PFSK-1 (cell line): ENCODE results near the gene CLEC16A.

Experiments used
- FOXP2 ChIP-seq: optimal IDR thresholded peaks from 2 replicates; pipeline ENCODE3; 2011; ENCODE audit warnings: borderline replicate concordance, control low read depth, inconsistent platforms; ENCODE audit not compliant: insufficient read depth; ENCODE audit errors: extremely low read length, extremely low read depth
- POLR2AphosphoS5 ChIP-seq: IDR thresholded peaks from 2 replicates; pipeline ENCODE4 v1.6.1; 2012; ENCODE audit warnings: low read depth, mild to moderate bottlenecking, control low read depth, low read length, moderate library complexity
- SIN3A ChIP-seq: IDR thresholded peaks from 2 replicates; pipeline ENCODE4 v1.6.1; 2012; ENCODE audit warnings: mild to moderate bottlenecking, low read length, moderate library complexity, borderline replicate concordance; ENCODE audit not compliant: insufficient read depth
- TAF1 ChIP-seq: IDR thresholded peaks from 2 replicates; pipeline ENCODE4 v1.6.1; 2012; ENCODE audit warnings: low read length, control low read depth, borderline replicate concordance; ENCODE audit not compliant: insufficient read depth
- TF ChIP-seq, protein P1 (sequence below), 2 experiments: IDR thresholded peaks; 2 replicates each; pipeline versions ENCODE4 v1.6.1 to v1.8.0; 2011 to 2012; ENCODE audit warnings: low read depth in 2 of 2, low read length in 2 of 2, control low read depth in 1 of 2, inconsistent platforms in 1 of 2, mild to moderate bottlenecking in 1 of 2, moderate library complexity in 1 of 2; ENCODE audit not compliant: insufficient read depth in 1 of 2

Gene CLEC16A

DNA sequence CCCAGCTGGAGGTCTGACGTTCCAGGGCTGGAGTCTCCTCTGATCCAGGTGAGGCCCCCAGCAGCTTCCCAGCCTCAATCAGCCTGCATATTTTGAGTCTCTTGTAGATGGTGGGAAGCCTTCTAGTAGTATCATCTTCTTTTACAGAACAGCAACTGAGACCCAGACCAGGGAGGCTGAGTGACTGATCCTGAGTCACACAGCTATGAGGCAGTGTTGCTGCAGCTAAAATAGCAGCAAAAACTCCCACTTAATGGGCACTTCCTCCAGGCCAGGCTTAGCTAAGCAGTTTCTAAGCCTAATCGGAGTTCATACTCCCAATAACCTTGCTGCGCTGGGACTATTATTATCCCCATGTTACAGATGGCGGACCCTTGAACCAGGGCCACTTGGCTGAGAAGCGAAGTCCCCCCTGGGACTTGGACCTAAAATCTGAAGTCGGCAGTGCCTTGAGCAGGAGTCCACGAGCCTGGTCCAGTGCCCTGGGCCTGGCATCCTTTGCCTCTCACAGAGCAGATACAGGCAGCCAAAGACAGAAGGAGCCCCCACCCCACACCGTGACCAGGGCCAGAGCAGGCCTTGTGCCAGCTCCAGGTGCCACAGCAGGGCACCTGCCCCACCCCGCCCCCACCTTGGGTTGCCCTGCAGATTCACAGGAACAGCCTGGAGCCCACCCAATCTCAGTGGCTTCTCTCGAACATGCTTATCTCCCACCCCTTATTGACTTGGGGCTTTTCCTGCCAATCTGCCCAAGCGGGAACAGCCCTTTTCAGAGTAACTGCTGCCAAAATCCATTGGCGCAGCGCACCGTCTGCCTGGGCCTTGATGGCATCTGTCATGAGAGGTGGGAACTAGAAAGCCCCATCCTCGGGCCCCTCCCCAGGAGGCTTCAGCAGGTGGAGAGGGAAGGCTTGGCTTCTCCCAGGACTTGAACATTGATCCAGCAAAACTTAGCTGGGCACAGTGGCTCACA lies 246.5 kb downstream of the CLEC16A start:
- TF ChIP-seq, protein P1, sequence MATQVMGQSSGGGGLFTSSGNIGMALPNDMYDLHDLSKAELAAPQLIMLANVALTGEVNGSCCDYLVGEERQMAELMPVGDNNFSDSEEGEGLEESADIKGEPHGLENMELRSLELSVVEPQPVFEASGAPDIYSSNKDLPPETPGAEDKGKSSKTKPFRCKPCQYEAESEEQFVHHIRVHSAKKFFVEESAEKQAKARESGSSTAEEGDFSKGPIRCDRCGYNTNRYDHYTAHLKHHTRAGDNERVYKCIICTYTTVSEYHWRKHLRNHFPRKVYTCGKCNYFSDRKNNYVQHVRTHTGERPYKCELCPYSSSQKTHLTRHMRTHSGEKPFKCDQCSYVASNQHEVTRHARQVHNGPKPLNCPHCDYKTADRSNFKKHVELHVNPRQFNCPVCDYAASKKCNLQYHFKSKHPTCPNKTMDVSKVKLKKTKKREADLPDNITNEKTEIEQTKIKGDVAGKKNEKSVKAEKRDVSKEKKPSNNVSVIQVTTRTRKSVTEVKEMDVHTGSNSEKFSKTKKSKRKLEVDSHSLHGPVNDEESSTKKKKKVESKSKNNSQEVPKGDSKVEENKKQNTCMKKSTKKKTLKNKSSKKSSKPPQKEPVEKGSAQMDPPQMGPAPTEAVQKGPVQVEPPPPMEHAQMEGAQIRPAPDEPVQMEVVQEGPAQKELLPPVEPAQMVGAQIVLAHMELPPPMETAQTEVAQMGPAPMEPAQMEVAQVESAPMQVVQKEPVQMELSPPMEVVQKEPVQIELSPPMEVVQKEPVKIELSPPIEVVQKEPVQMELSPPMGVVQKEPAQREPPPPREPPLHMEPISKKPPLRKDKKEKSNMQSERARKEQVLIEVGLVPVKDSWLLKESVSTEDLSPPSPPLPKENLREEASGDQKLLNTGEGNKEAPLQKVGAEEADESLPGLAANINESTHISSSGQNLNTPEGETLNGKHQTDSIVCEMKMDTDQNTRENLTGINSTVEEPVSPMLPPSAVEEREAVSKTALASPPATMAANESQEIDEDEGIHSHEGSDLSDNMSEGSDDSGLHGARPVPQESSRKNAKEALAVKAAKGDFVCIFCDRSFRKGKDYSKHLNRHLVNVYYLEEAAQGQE (IDR thresholded peaks at IDR 0.05; ENCODE audit: insufficient read depth in 1 of 2, low read depth in 2 of 2, low read length in 2 of 2): no peak
- TF ChIP-seq POLR2AphosphoS5 (no peak), FOXP2 (no peak), TAF1 (no peak), SIN3A (no peak)

DNA sequence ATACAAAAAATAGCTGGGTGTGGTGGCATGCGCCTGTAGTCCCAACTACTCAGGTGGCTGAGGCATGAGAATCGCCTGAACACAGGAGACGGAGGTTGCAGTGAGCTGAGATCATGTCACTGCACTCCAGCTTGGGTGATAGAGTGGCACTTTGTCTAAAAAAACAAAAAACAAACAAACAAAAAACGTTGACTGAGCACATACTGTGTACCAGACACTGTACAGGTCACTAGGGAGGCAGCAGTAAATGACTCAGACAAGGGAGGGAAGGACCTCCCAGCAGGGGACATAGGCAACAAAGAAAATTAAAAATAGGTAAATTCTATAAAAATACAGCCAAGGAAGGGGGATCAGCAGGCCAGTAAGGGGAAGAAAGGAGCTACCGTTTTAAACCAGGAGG lies 247.3 kb downstream of the CLEC16A start:
- no peak for TF ChIP-seq FOXP2
- TF ChIP-seq, protein P1 (IDR thresholded peaks at IDR 0.05; ENCODE audit: insufficient read depth in 1 of 2, low read depth in 2 of 2, low read length in 2 of 2): no peak

DNA sequence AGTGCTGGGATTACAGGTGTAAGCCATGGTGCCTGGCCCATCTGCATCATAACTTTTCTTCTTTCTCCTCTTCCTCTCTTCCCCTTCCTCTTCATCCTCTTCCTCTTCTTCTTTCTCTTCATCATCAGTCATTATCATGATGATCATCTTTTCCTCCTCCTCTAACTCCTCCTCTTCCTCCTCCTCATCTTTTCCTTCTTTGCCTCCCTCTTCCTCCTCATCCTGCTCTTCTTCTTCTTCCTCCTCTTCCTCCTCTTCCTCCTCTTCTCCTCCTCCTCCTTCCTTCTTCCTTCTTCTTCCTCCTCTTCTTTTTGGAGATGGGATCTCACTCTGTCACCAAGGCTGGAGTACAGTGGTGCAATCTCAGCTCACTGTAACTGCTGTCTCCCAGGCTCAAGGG lies 249.1 kb downstream of the CLEC16A start:
- TF ChIP-seq TAF1 (no peak), SIN3A (no peak), FOXP2 (no peak), POLR2AphosphoS5 (no peak)
- TF ChIP-seq, protein P1 (IDR thresholded peaks at IDR 0.05; ENCODE audit: insufficient read depth in 1 of 2, low read depth in 2 of 2, low read length in 2 of 2): no peak

DNA sequence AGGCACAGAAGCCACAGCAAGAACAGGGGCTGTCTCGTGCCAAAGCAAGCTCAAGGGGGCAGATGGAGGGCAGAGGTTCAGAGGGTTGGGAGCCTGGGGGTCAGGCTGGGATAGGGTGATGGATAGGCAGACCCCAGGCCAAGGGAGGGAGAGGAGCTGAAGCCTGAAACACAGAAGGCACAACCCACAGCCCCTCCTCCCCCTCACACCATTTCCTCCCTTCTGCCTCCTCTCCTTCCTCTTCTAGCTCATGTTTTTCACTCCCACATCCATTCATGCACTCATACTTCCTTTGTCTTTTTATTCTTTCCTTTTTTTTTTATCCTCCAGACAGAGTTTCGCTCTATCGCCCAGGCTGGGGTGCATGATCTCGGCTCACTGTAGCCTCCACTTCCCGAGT lies 250.5 kb downstream of the CLEC16A start:
- TF ChIP-seq, protein P1 (IDR thresholded peaks at IDR 0.05; ENCODE audit: insufficient read depth in 1 of 2, low read depth in 2 of 2, low read length in 2 of 2): 0 out of 4 replicates have a peak, but pooled peaks of 1 of the 2 experiments have one; percentile 63
- TF ChIP-seq POLR2AphosphoS5: peak; percentile 37; the same call in 1 of the 2 replicates
- TF ChIP-seq TAF1: 0 out of 2 replicates have a peak, but pooled peaks have one; percentile 6
- no peak for TF ChIP-seq SIN3A
- no peak for TF ChIP-seq FOXP2
